NT2/D1 (cell line): ENCODE data around the gene LILRA6.

Source experiments
- SUZ12 ChIP-seq: IDR thresholded peaks from 2 replicates; pipeline ENCODE4 v1.6.1; 2011; ENCODE audit not compliant: insufficient read length, insufficient read depth; ENCODE audit errors: extremely low read depth
- YY1 ChIP-seq: IDR thresholded peaks from 2 replicates; pipeline ENCODE4 v1.6.1; 2011; ENCODE audit not compliant: insufficient read length, insufficient read depth
- ZNF274 ChIP-seq: IDR thresholded peaks from 2 replicates; pipeline ENCODE4 v1.6.1; 2011; ENCODE audit warnings: mild to moderate bottlenecking, low read depth, low read length

GRCh38 chr19:54252845-54253244, 10.3 kb upstream of the LILRA6 start:
- TF ChIP-seq ZNF274 (no peak), YY1 (no peak), SUZ12 (no peak)
